Gastrocnemius medialis (tissue), 4 donors: Measurements from ENCODE around the gene GALNT2. TPM values are rescaled to one million over a fixed set of nuclear protein-coding genes. Genes with fewer than 3 reads are reported as not detected.
A peak's percentile ranks its signal among the peaks of the same experiment; 100 is the strongest.

Experiments used
- ATAC-seq, 2 donors: fragments of 150-250 bp; one replicate each; pipeline ENCODE4 v1.9.1; 2016
- DNase-seq, 2 donors: peaks; one replicate each; pipeline ENCODE4 v3.0.0-alpha.2; 2019
- H3K27ac ChIP-seq, 4 donors: fragments of 200-600 bp; sonication (generic); 1 replicate in 1 of 4; 2 replicates in 3 of 4; pipeline ENCODE4 v1.5.1; 2016 to 2018; ENCODE audit warnings: mild to moderate bottlenecking in 2 of 4, moderate library complexity in 1 of 4
- H3K27me3 ChIP-seq, 3 donors: fragments of 200-600 bp; sonication (generic) in 2 of 3; 1 replicate in 1 of 3; 2 replicates in 2 of 3; pipeline versions ENCODE4 v1.5.1 to v1.6.0; 2016 to 2019; ENCODE audit warnings: mild to moderate bottlenecking in 1 of 3, moderate library complexity in 1 of 3
- H3K36me3 ChIP-seq, 2 donors: fragments of 200-600 bp; sonication (generic) in 1 of 2; one replicate each; pipeline ENCODE4 v1.5.1; 2017 to 2018
- H3K4me1 ChIP-seq, 2 donors: fragments of 200-600 bp; sonication (generic) in 1 of 2; one replicate each; pipeline ENCODE4 v1.5.1; 2016 to 2017; ENCODE audit warnings: mild to moderate bottlenecking in 2 of 2
- H3K4me3 ChIP-seq, 4 donors: fragments of 200-600 bp; sonication (generic) in 3 of 4; 1 replicate in 1 of 4; 2 replicates in 3 of 4; pipeline ENCODE4 v1.5.1; 2016 to 2019; ENCODE audit warnings: mild to moderate bottlenecking in 2 of 4
- H3K9me3 ChIP-seq, 3 donors: fragments of 200-600 bp; sonication (generic) in 2 of 3; 1 replicate in 1 of 3; 2 replicates in 2 of 3; pipeline ENCODE4 v1.5.1; 2016 to 2019
- POLR2A ChIP-seq, 2 donors: fragments of 450-650 bp; IDR thresholded peaks; one replicate each; pipeline ENCODE4 v1.6.1; 2017; ENCODE audit warnings: antibody characterized with exemption in 2 of 2, mild to moderate bottlenecking in 2 of 2, moderate library complexity in 2 of 2
- in situ Hi-C, 4 donors: fragments of 200-750 bp; cut with MboI; loops; one replicate each; pipeline versions ENCODE4 v1.15.0 to v1.8.0; 2017; ENCODE audit warnings: low sequenced_read_pairs in 4 of 4
- intact Hi-C: fragments of 100-400 bp; cut with DNase I; formaldehyde crosslinking; loops from one replicate; pipeline ENCODE4 v1.15.1; 2023; ENCODE audit warnings: low total_unique reads
- total RNA-seq, 4 donors: library from RNA; depleted of rRNA; stranded (reverse); fragments of >200 nt; gene quantifications; one replicate each; pipeline versions ENCODE4 v1.1.0 to v1.2.3, GENCODE V29; 2016
- TF ChIP-seq, protein P1 (sequence below), 5 experiments: fragments of 450-650 bp in 3 of 5; fragments of 200-600 bp in 2 of 5; sonication (generic) in 2 of 5; IDR thresholded peaks in 4 of 5; conservative IDR thresholded peaks in 1 of 5; 1 replicate in 4 of 5; 2 replicates in 1 of 5; pipeline ENCODE4 v1.5.1; 2016 to 2019; ENCODE audit warnings: antibody characterized with exemption in 5 of 5, mild to moderate bottlenecking in 3 of 5, moderate library complexity in 3 of 5

Gene GALNT2
- total RNA-seq, 4 donors from 2014 or later: 73.7 to 106 (median 78.3) TPM

DNA sequence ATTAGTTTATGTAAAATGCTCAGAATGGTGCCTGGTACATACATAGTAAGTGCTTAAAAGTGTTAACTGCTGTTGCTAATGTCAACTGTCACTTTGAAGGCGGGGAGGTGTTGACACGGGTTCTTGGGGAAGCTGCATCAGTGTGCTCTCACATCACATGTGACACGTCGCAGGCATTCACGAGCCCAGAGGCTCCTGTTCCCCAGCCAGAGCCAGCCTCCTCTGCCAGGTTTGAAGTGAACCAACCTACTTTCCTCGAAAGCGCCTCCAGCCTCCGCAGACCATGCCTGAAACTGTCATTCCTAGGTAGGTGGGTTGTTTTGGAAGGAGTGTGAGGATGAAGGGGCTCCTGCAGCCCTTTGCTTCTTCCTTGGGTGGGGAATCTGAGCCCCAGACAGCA, 13.8 kb downstream of the GALNT2 start:
- H3K27ac ChIP-seq: peak overlapping the region in 3 of 4 donors; percentile 36 to 57 (median 49)
- H3K27me3 ChIP-seq: no peaks in the 10 kb centered on the region
- intact Hi-C loops: no loop called here
- no peaks in the 10 kb centered on the region for H3K9me3 ChIP-seq
- peaks cover 71% of the 10 kb centered on the region in 2 donors for H3K4me1 ChIP-seq
- no peak overlapping the region for H3K4me3 ChIP-seq
- TF ChIP-seq, protein P1, sequence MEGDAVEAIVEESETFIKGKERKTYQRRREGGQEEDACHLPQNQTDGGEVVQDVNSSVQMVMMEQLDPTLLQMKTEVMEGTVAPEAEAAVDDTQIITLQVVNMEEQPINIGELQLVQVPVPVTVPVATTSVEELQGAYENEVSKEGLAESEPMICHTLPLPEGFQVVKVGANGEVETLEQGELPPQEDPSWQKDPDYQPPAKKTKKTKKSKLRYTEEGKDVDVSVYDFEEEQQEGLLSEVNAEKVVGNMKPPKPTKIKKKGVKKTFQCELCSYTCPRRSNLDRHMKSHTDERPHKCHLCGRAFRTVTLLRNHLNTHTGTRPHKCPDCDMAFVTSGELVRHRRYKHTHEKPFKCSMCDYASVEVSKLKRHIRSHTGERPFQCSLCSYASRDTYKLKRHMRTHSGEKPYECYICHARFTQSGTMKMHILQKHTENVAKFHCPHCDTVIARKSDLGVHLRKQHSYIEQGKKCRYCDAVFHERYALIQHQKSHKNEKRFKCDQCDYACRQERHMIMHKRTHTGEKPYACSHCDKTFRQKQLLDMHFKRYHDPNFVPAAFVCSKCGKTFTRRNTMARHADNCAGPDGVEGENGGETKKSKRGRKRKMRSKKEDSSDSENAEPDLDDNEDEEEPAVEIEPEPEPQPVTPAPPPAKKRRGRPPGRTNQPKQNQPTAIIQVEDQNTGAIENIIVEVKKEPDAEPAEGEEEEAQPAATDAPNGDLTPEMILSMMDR (IDR thresholded peaks at IDR 0.05 in 4 of 5, conservative IDR thresholded peaks at IDR 0.05 in 1 of 5): no peak
- TF ChIP-seq POLR2A (IDR thresholded peaks at IDR 0.05): peak in 1 of 2 donors; percentile 9
- in situ Hi-C loops: no loop called here
- ATAC-seq: peak; percentile 63 to 82
- peak; percentile 71 to 76 for DNase-seq
- no peaks in the 10 kb centered on the region for H3K36me3 ChIP-seq

GRCh38 chr1:230081751-230082150, 14.7 kb downstream of the GALNT2 start:
- no peaks in the 10 kb centered on the region for H3K36me3 ChIP-seq
- H3K27ac ChIP-seq: peak overlapping the region in 1 of 4 donors; percentile 17
- no peak overlapping the region for H3K4me3 ChIP-seq
- TF ChIP-seq, protein P1 (IDR thresholded peaks at IDR 0.05 in 4 of 5, conservative IDR thresholded peaks at IDR 0.05 in 1 of 5): no peak
- TF ChIP-seq POLR2A (IDR thresholded peaks at IDR 0.05): no peak
- H3K4me1 ChIP-seq: peaks cover 71 to 72% of the 10 kb centered on the region in 2 donors
- DNase-seq (no peak), ATAC-seq (no peak)
- in situ Hi-C loops: no loop called here
- intact Hi-C loops: no loop called here
- H3K9me3 ChIP-seq: no peaks in the 10 kb centered on the region
- no peaks in the 10 kb centered on the region for H3K27me3 ChIP-seq

GRCh38 chr1:230082211-230082610, 15.2 kb downstream of the GALNT2 start:
- Histone ChIP-seq H3K9me3 (no peaks in the 10 kb centered on the region), H3K4me1 (peaks cover 71% of the 10 kb centered on the region in 2 donors), H3K27ac (peak overlapping the region in 3 of 4 donors; percentile 0 to 17 (median 8)), H3K36me3 (no peaks in the 10 kb centered on the region), H3K4me3 (no peak overlapping the region), H3K27me3 (no peaks in the 10 kb centered on the region)
- intact Hi-C loops (no loop called here), in situ Hi-C loops (no loop called here)
- TF ChIP-seq, protein P1 (IDR thresholded peaks at IDR 0.05 in 4 of 5, conservative IDR thresholded peaks at IDR 0.05 in 1 of 5): no peak
- ATAC-seq (no peak), DNase-seq (no peak)

DNA sequence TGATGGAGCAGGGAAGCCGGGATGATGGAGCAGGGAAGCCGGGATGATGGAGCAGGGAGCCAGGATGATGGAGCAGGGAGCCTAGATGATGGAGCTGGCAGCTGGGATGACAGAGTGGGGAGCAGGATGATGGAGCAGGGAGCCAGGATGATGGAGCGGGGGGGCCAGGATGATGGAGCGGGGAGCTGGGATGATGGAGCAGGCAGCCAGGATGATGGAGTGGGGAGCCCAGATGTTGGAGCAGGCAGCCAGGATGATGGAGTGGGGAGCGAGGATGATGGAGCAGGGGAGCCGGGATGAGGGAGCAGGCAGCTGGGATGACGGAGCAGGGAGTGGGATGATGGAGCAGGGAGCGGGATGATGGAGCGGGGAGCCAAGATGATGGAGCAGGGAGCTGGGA, 16.0 kb downstream of the GALNT2 start:
- in situ Hi-C loops: no loop called here
- TF ChIP-seq POLR2A (IDR thresholded peaks at IDR 0.05): no peak
- TF ChIP-seq, protein P1 (IDR thresholded peaks at IDR 0.05 in 4 of 5, conservative IDR thresholded peaks at IDR 0.05 in 1 of 5): no peak
- H3K4me1 ChIP-seq: peaks cover 71 to 76% of the 10 kb centered on the region in 2 donors
- H3K36me3 ChIP-seq: no peaks in the 10 kb centered on the region
- no peaks in the 10 kb centered on the region for H3K9me3 ChIP-seq
- H3K27ac ChIP-seq: peak overlapping the region; percentile 0 to 77 (median 18)
- DNase-seq (no peak), ATAC-seq (no peak)
- H3K27me3 ChIP-seq: no peaks in the 10 kb centered on the region
- H3K4me3 ChIP-seq: no peak overlapping the region
- intact Hi-C loops: no loop called here
